Stimulated activated naive CD8-positive, alpha-beta T cell treated with anti-CD3 and anti-CD28 coated beads, Interleukin-15, Interleukin-2, amounts not matched to agents 100 ng/mL and 50 ng/mL, for 24 hours (primary cell): ENCODE data around the gene ADAM12.

Experiments used
- H3K27ac Mint-ChIP-seq: one replicate; pipeline ENCODE4 v1.8.0; 2021; ENCODE audit warnings: mild to moderate bottlenecking, mixed read lengths
- H3K27me3 Mint-ChIP-seq: one replicate; pipeline ENCODE4 v1.8.0; 2021; ENCODE audit warnings: mixed read lengths
- H3K36me3 Mint-ChIP-seq: one replicate; pipeline ENCODE4 v1.8.0; 2021; ENCODE audit warnings: low read depth, mixed read lengths
- H3K4me1 Mint-ChIP-seq: one replicate; pipeline ENCODE4 v1.8.0; 2021; ENCODE audit warnings: low read depth, mixed read lengths
- H3K4me3 Mint-ChIP-seq: one replicate; pipeline ENCODE4 v1.8.0; 2021; ENCODE audit warnings: mild to moderate bottlenecking, mixed read lengths
- H3K9me3 Mint-ChIP-seq: one replicate; pipeline ENCODE4 v1.8.0; 2021; ENCODE audit warnings: mixed read lengths

ADAM12 gene

GRCh38 chr10:126420567-126421300 is 32.5 kb upstream of the ADAM12 start:
- Mint-ChIP-seq H3K36me3 (no peaks in the 10 kb centered on the region), H3K27me3 (peaks cover 3% of the 10 kb centered on the region), H3K4me1 (no peaks in the 10 kb centered on the region), H3K4me3 (no peak overlapping the region), H3K9me3 (peaks cover 15% of the 10 kb centered on the region), H3K27ac (no peak overlapping the region)

GRCh38 chr10:126417220-126417825 is 29.0 kb upstream of the ADAM12 start:
- Mint-ChIP-seq H3K4me1 (no peaks in the 10 kb centered on the region), H3K27ac (no peak overlapping the region)

GRCh38 chr10:126409821-126410220 is 21.5 kb upstream of the ADAM12 start:
- H3K9me3 Mint-ChIP-seq: no peaks in the 10 kb centered on the region
- H3K4me3 Mint-ChIP-seq: no peak overlapping the region
- no peak overlapping the region for H3K27ac Mint-ChIP-seq
- H3K4me1 Mint-ChIP-seq: no peaks in the 10 kb centered on the region
- peaks cover 8% of the 10 kb centered on the region for H3K27me3 Mint-ChIP-seq
- no peaks in the 10 kb centered on the region for H3K36me3 Mint-ChIP-seq

More at GRCh38 chr10:126417220-126417825, 29.0 kb upstream of the ADAM12 start:
- no peaks in the 10 kb centered on the region for H3K9me3 Mint-ChIP-seq
- no peak overlapping the region for H3K4me3 Mint-ChIP-seq
- no peaks in the 10 kb centered on the region for H3K36me3 Mint-ChIP-seq
- no peaks in the 10 kb centered on the region for H3K27me3 Mint-ChIP-seq

- no peak overlapping the region for H3K27ac Mint-ChIP-seq
- H3K4me3 Mint-ChIP-seq: no peak overlapping the region
- peaks cover 8% of the 10 kb centered on the region for H3K27me3 Mint-ChIP-seq
- no peaks in the 10 kb centered on the region for H3K4me1 Mint-ChIP-seq
- no peaks in the 10 kb centered on the region for H3K36me3 Mint-ChIP-seq
- no peaks in the 10 kb centered on the region for H3K9me3 Mint-ChIP-seq
These were observed 20.8 kb upstream of the ADAM12 start for GRCh38 chr10:126408953-126409641.

- no peaks in the 10 kb centered on the region for H3K4me1 Mint-ChIP-seq
- H3K9me3 Mint-ChIP-seq: no peaks in the 10 kb centered on the region
These were observed 19.6 kb upstream of the ADAM12 start for GRCh38 chr10:126407831-126408230.

GRCh38 chr10:126405239-126405775 is 17.0 kb upstream of the ADAM12 start:
- no peaks in the 10 kb centered on the region for H3K9me3 Mint-ChIP-seq
- peaks cover 8% of the 10 kb centered on the region for H3K27me3 Mint-ChIP-seq
- H3K36me3 Mint-ChIP-seq: no peaks in the 10 kb centered on the region
- H3K27ac Mint-ChIP-seq: no peak overlapping the region
- no peak overlapping the region for H3K4me3 Mint-ChIP-seq
- no peaks in the 10 kb centered on the region for H3K4me1 Mint-ChIP-seq

More at GRCh38 chr10:126407831-126408230, 19.6 kb upstream of the ADAM12 start:
- Mint-ChIP-seq H3K36me3 (no peaks in the 10 kb centered on the region), H3K27me3 (peaks cover 8% of the 10 kb centered on the region), H3K4me3 (no peak overlapping the region), H3K27ac (no peak overlapping the region)

GRCh38 chr10:126402721-126403695 is 14.7 kb upstream of the ADAM12 start:
- no peaks in the 10 kb centered on the region for H3K4me1 Mint-ChIP-seq
- H3K27me3 Mint-ChIP-seq: no peaks in the 10 kb centered on the region
- H3K9me3 Mint-ChIP-seq: no peaks in the 10 kb centered on the region
- H3K27ac Mint-ChIP-seq: no peak overlapping the region
- no peak overlapping the region for H3K4me3 Mint-ChIP-seq
- no peaks in the 10 kb centered on the region for H3K36me3 Mint-ChIP-seq

GRCh38 chr10:126400641-126401040 is 12.4 kb upstream of the ADAM12 start:
- H3K27ac Mint-ChIP-seq: no peak overlapping the region
- H3K36me3 Mint-ChIP-seq: no peaks in the 10 kb centered on the region
- peaks cover 5% of the 10 kb centered on the region for H3K9me3 Mint-ChIP-seq
- H3K4me3 Mint-ChIP-seq: no peak overlapping the region
- no peaks in the 10 kb centered on the region for H3K27me3 Mint-ChIP-seq
- no peaks in the 10 kb centered on the region for H3K4me1 Mint-ChIP-seq

GRCh38 chr10:126398924-126399323 is 10.6 kb upstream of the ADAM12 start:
- H3K27ac Mint-ChIP-seq: no peak overlapping the region
- H3K27me3 Mint-ChIP-seq: no peaks in the 10 kb centered on the region
- peaks cover 5% of the 10 kb centered on the region for H3K9me3 Mint-ChIP-seq
- no peak overlapping the region for H3K4me3 Mint-ChIP-seq
- H3K4me1 Mint-ChIP-seq: no peaks in the 10 kb centered on the region
- H3K36me3 Mint-ChIP-seq: no peaks in the 10 kb centered on the region

GRCh38 chr10:126398383-126398743 is 10.1 kb upstream of the ADAM12 start:
- Mint-ChIP-seq H3K9me3 (peaks cover 8% of the 10 kb centered on the region), H3K27ac (no peak overlapping the region), H3K4me3 (no peak overlapping the region), H3K4me1 (no peaks in the 10 kb centered on the region), H3K27me3 (no peaks in the 10 kb centered on the region), H3K36me3 (no peaks in the 10 kb centered on the region)

GRCh38 chr10:126397640-126398382 is 9.5 kb upstream of the ADAM12 start:
- H3K36me3 Mint-ChIP-seq: no peaks in the 10 kb centered on the region
- no peaks in the 10 kb centered on the region for H3K4me1 Mint-ChIP-seq
- H3K4me3 Mint-ChIP-seq: no peak overlapping the region
- H3K27me3 Mint-ChIP-seq: no peaks in the 10 kb centered on the region
- H3K27ac Mint-ChIP-seq: no peak overlapping the region
- H3K9me3 Mint-ChIP-seq: peaks cover 8% of the 10 kb centered on the region

- Mint-ChIP-seq H3K27ac (no peak overlapping the region), H3K36me3 (no peaks in the 10 kb centered on the region), H3K4me3 (no peak overlapping the region), H3K4me1 (no peaks in the 10 kb centered on the region), H3K27me3 (no peaks in the 10 kb centered on the region), H3K9me3 (peaks cover 8% of the 10 kb centered on the region)
These were observed 8.9 kb upstream of the ADAM12 start for GRCh38 chr10:126397156-126397555.

GRCh38 chr10:126394948-126395347 is 6.7 kb upstream of the ADAM12 start:
- Mint-ChIP-seq H3K4me1 (no peaks in the 10 kb centered on the region), H3K4me3 (no peak overlapping the region), H3K36me3 (no peaks in the 10 kb centered on the region)

GRCh38 chr10:126393076-126393475 is 4.8 kb upstream of the ADAM12 start:
- H3K4me3 Mint-ChIP-seq: no peak overlapping the region
- H3K27me3 Mint-ChIP-seq: peaks cover 16% of the 10 kb centered on the region
- no peak overlapping the region for H3K27ac Mint-ChIP-seq
- H3K9me3 Mint-ChIP-seq: peaks cover 8% of the 10 kb centered on the region
- H3K36me3 Mint-ChIP-seq: no peaks in the 10 kb centered on the region
- no peaks in the 10 kb centered on the region for H3K4me1 Mint-ChIP-seq

More at GRCh38 chr10:126394948-126395347, 6.7 kb upstream of the ADAM12 start:
- no peak overlapping the region for H3K27ac Mint-ChIP-seq
- H3K9me3 Mint-ChIP-seq: peaks cover 8% of the 10 kb centered on the region
- peaks cover 4% of the 10 kb centered on the region for H3K27me3 Mint-ChIP-seq
